ENCODE data around the gene PLA2G6. TPM values are rescaled to one million over a fixed set of nuclear protein-coding genes. Genes with fewer than 3 reads are reported as not detected.

PLA2G6 gene
- total and polyA plus RNA-seq, 2 of the 13 experiments (the other 11 are each of a cell fraction or from before 2014, with no cell fraction given) = 4.8 to 11.5 TPM

GRCh38 chr22:38202437-38203089, 20.9 kb upstream of the PLA2G6 start (continued):
- TF ChIP-seq, protein P1, sequence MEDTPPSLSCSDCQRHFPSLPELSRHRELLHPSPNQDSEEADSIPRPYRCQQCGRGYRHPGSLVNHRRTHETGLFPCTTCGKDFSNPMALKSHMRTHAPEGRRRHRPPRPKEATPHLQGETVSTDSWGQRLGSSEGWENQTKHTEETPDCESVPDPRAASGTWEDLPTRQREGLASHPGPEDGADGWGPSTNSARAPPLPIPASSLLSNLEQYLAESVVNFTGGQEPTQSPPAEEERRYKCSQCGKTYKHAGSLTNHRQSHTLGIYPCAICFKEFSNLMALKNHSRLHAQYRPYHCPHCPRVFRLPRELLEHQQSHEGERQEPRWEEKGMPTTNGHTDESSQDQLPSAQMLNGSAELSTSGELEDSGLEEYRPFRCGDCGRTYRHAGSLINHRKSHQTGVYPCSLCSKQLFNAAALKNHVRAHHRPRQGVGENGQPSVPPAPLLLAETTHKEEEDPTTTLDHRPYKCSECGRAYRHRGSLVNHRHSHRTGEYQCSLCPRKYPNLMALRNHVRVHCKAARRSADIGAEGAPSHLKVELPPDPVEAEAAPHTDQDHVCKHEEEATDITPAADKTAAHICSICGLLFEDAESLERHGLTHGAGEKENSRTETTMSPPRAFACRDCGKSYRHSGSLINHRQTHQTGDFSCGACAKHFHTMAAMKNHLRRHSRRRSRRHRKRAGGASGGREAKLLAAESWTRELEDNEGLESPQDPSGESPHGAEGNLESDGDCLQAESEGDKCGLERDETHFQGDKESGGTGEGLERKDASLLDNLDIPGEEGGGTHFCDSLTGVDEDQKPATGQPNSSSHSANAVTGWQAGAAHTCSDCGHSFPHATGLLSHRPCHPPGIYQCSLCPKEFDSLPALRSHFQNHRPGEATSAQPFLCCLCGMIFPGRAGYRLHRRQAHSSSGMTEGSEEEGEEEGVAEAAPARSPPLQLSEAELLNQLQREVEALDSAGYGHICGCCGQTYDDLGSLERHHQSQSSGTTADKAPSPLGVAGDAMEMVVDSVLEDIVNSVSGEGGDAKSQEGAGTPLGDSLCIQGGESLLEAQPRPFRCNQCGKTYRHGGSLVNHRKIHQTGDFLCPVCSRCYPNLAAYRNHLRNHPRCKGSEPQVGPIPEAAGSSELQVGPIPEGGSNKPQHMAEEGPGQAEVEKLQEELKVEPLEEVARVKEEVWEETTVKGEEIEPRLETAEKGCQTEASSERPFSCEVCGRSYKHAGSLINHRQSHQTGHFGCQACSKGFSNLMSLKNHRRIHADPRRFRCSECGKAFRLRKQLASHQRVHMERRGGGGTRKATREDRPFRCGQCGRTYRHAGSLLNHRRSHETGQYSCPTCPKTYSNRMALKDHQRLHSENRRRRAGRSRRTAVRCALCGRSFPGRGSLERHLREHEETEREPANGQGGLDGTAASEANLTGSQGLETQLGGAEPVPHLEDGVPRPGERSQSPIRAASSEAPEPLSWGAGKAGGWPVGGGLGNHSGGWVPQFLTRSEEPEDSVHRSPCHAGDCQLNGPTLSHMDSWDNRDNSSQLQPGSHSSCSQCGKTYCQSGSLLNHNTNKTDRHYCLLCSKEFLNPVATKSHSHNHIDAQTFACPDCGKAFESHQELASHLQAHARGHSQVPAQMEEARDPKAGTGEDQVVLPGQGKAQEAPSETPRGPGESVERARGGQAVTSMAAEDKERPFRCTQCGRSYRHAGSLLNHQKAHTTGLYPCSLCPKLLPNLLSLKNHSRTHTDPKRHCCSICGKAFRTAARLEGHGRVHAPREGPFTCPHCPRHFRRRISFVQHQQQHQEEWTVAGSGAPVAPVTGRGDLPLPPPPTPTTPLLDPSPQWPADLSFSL (CRISPR knock-in tag; IDR thresholded peaks at IDR 0.05) = peak; percentile 74
- TF ChIP-seq ZNF136 (CRISPR knock-in tag; IDR thresholded peaks at IDR 0.05; ENCODE audit: low read depth) (0 out of 2 replicates have a peak, but pooled peaks have one; percentile 44), KDM5B (CRISPR knock-in tag; IDR thresholded peaks at IDR 0.05; ENCODE audit: borderline replicate concordance) (peak; percentile 51), ZNF547 (CRISPR knock-in tag; IDR thresholded peaks at IDR 0.05) (peak; percentile 11; the same call in 1 of the 2 replicates), ZNF841 (CRISPR knock-in tag; IDR thresholded peaks at IDR 0.05; ENCODE audit: borderline replicate concordance) (no peak), ZNF124 (CRISPR knock-in tag; IDR thresholded peaks at IDR 0.05) (no peak), GLI4 (CRISPR knock-in tag; IDR thresholded peaks at IDR 0.05; ENCODE audit: borderline replicate concordance) (0 out of 2 replicates have a peak, but pooled peaks have one; percentile 45), ZNF770 (CRISPR knock-in tag; IDR thresholded peaks at IDR 0.05) (0 out of 2 replicates have a peak, but pooled peaks have one; percentile 37), FOXC1 (CRISPR knock-in tag; IDR thresholded peaks at IDR 0.05; ENCODE audit: borderline replicate concordance) (no peak; the same call in 1 of the 2 replicates), TBP (CRISPR knock-in tag; IDR thresholded peaks at IDR 0.05) (no peak), ZNF30 (CRISPR knock-in tag; IDR thresholded peaks at IDR 0.05) (no peak)
- TF ChIP-seq, protein P2, sequence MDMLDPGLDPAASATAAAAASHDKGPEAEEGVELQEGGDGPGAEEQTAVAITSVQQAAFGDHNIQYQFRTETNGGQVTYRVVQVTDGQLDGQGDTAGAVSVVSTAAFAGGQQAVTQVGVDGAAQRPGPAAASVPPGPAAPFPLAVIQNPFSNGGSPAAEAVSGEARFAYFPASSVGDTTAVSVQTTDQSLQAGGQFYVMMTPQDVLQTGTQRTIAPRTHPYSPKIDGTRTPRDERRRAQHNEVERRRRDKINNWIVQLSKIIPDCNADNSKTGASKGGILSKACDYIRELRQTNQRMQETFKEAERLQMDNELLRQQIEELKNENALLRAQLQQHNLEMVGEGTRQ (IDR thresholded peaks at IDR 0.05; ENCODE audit: low read depth, low read length) = no peak; the same call in 1 of the 2 replicates
- TF ChIP-seq, protein P2 (CRISPR knock-in tag; IDR thresholded peaks at IDR 0.05; ENCODE audit: borderline replicate concordance) = peak; percentile 84; the same call in 1 of the 2 replicates
- TF ChIP-seq, protein P3, sequence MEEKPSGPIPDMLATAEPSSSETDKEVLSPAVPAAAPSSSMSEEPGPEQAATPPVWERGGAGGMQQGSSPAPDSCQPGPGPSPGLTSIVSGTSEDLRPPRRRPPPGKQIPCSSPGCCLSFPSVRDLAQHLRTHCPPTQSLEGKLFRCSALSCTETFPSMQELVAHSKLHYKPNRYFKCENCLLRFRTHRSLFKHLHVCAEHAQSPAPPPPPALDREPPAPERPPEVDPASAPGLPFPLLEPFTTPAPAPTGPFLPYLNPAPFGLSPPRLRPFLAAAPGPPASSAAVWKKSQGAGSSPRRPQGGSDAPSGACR (CRISPR knock-in tag; IDR thresholded peaks at IDR 0.05) = peak; percentile 67; the same call in 1 of the 2 replicates
- TF ChIP-seq, protein P4, sequence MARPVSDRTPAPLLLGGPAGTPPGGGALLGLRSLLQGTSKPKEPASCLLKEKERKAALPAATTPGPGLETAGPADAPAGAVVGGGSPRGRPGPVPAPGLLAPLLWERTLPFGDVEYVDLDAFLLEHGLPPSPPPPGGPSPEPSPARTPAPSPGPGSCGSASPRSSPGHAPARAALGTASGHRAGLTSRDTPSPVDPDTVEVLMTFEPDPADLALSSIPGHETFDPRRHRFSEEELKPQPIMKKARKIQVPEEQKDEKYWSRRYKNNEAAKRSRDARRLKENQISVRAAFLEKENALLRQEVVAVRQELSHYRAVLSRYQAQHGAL (CRISPR knock-in tag; IDR thresholded peaks at IDR 0.05; ENCODE audit: not compliant biosample characterization) = no peak
